SK-N-SH (cell line): Measurements from ENCODE around the gene NISCH. TPM values are rescaled to one million over a fixed set of nuclear protein-coding genes. Genes with fewer than 3 reads are reported as not detected.
A peak's percentile ranks its signal among the peaks of the same experiment; 100 is the strongest.

Experiments
- CTCF ChIA-PET: fragments of 300-600, 350-600 bp; formaldehyde crosslinking; extraction: SDS; loops from one replicate; lab custom pipeline; 2021; lab: Yijun Ruan, JAX
- POLR2A ChIA-PET: fragments of 350-600 bp; sonication (Branson Sonifier 250); formaldehyde crosslinking; extraction: SDS; loops from one replicate; lab custom pipeline; 2020; ENCODE audit warnings: antibody characterized with exemption, inconsistent platforms; lab: Yijun Ruan, JAX
- DNase-seq: peaks from one replicate; pipeline ENCODE4 v3.0.0; 2012
- H2AFZ ChIP-seq: fragments of 200-600 bp; sonication (generic); 2 replicates; pipeline ENCODE4 v1.8.1; 2016; ENCODE audit warnings: antibody characterized with exemption, mild to moderate bottlenecking, low read depth
- H3F3A ChIP-seq: fragments of 200-600 bp; sonication (generic); replicated peaks from 2 replicates; pipeline ENCODE3; 2016; ENCODE audit warnings: antibody characterized with exemption, mild to moderate bottlenecking; ENCODE audit not compliant: insufficient read depth
- H3K27ac ChIP-seq, 2 experiments: fragments of 200-500 bp in 1 of 2; fragments of 200-600 bp in 1 of 2; sonication (Bioruptor generic) in 1 of 2; sonication (generic), shearing (Covaris generic) in 1 of 2; 2 replicates each; pipeline versions ENCODE4 v1.5.1 to v1.6.1; 2014 to 2016; ENCODE audit warnings: low read depth in 2 of 2, inconsistent platforms in 1 of 2, low read length in 1 of 2, mild to moderate bottlenecking in 1 of 2, mixed read lengths in 1 of 2
- H3K27me3 ChIP-seq: fragments of 200-600 bp; sonication (generic), shearing (Covaris generic); 2 replicates; pipeline ENCODE4 v1.6.1; 2016; ENCODE audit warnings: mixed run types; ENCODE audit not compliant: insufficient read depth
- H3K36me3 ChIP-seq, 2 experiments: fragments of 200-500 bp in 1 of 2; fragments of 200-600 bp in 1 of 2; sonication (Bioruptor generic) in 1 of 2; sonication (generic) in 1 of 2; replicated peaks in 1 of 2; 2 replicates each; pipeline versions ENCODE3 to v1.5.1; 2014 to 2016; ENCODE audit warnings: low read length in 1 of 2, mild to moderate bottlenecking in 1 of 2; ENCODE audit not compliant: insufficient read depth in 2 of 2, control insufficient read depth in 1 of 2
- H3K4me1 ChIP-seq, 2 experiments: fragments of 200-500 bp in 1 of 2; fragments of 200-600 bp in 1 of 2; sonication (Bioruptor generic) in 1 of 2; sonication (generic), shearing (Covaris generic) in 1 of 2; 2 replicates each; pipeline versions ENCODE4 v1.5.1 to v1.6.1; 2014 to 2016; ENCODE audit warnings: low read depth in 1 of 2, low read length in 1 of 2, mixed run types in 1 of 2; ENCODE audit not compliant: insufficient read depth in 2 of 2, control insufficient read depth in 1 of 2
- H3K4me2 ChIP-seq: fragments of 200-600 bp; sonication (generic), shearing (Covaris generic); 2 replicates; pipeline ENCODE4 v1.6.1; 2017; ENCODE audit warnings: mixed run types
- H3K4me3 ChIP-seq, 2 experiments: fragments of 200-500 bp in 1 of 2; fragments of 200-600 bp in 1 of 2; sonication (Bioruptor generic) in 1 of 2; sonication (generic), shearing (Covaris generic) in 1 of 2; 2 replicates each; pipeline versions ENCODE4 v1.5.1 to v1.8.1; 2014 to 2016; ENCODE audit warnings: low read depth in 2 of 2, inconsistent platforms in 1 of 2, low read length in 1 of 2, mild to moderate bottlenecking in 1 of 2, mixed read lengths in 1 of 2, moderate library complexity in 1 of 2
- H3K79me2 ChIP-seq: fragments of 200-600 bp; sonication (generic); 2 replicates; pipeline ENCODE4 v1.8.1; 2017; ENCODE audit warnings: mild to moderate bottlenecking; ENCODE audit not compliant: insufficient read depth
- H3K9ac ChIP-seq: fragments of 200-600 bp; sonication (generic); 2 replicates; pipeline ENCODE4 v1.6.1; 2017; ENCODE audit warnings: mixed run types
- H3K9me2 ChIP-seq: fragments of 200-600 bp; sonication (generic); 2 replicates; pipeline ENCODE4 v1.6.1; 2017; ENCODE audit warnings: mixed run types
- H3K9me3 ChIP-seq: fragments of 200-600 bp; sonication (generic); 2 replicates; pipeline ENCODE4 v1.6.1; 2017; ENCODE audit warnings: mixed run types, mild to moderate bottlenecking, moderate library complexity
- H4K20me1 ChIP-seq: fragments of 200-600 bp; sonication (generic); 2 replicates; pipeline ENCODE4 v1.6.1; 2017; ENCODE audit warnings: mild to moderate bottlenecking, mixed run types; ENCODE audit not compliant: insufficient read depth
- CHD2 ChIP-seq: fragments of 150-350 bp; IDR thresholded peaks from 2 replicates; pipeline ENCODE4 v1.6.1; 2018; ENCODE audit warnings: low read length; ENCODE audit not compliant: partially characterized antibody
- EP300 ChIP-seq, 2 experiments: IDR thresholded peaks; 2 replicates each; pipeline versions ENCODE4 v1.4.0 to v1.6.1; 2012; ENCODE audit warnings: borderline replicate concordance in 1 of 2, low read depth in 1 of 2, low read length in 1 of 2
- FOSL2 ChIP-seq: IDR thresholded peaks from 2 replicates; pipeline ENCODE4 v1.4.0; 2012; ENCODE audit warnings: low read depth, mild to moderate bottlenecking, moderate library complexity, borderline replicate concordance
- FOXJ3 ChIP-seq: sonication (generic); formaldehyde crosslinking; IDR thresholded peaks from 2 replicates; pipeline ENCODE4 v1.5.1; 2020; ENCODE audit warnings: mild to moderate bottlenecking, missing genetic modification reagents
- FOXM1 ChIP-seq: IDR thresholded peaks from 2 replicates; pipeline ENCODE4 v1.4.0; 2012; ENCODE audit warnings: low read depth, mild to moderate bottlenecking
- GABPA ChIP-seq: IDR thresholded peaks from 2 replicates; pipeline ENCODE4 v1.4.0; 2012; ENCODE audit warnings: low read depth, mild to moderate bottlenecking
- JUND ChIP-seq: IDR thresholded peaks from 2 replicates; pipeline ENCODE4 v1.4.0; 2012
- MEF2A ChIP-seq: IDR thresholded peaks from 2 replicates; pipeline ENCODE4 v1.4.0; 2012; ENCODE audit warnings: low read depth, borderline replicate concordance
- MXI1 ChIP-seq: IDR thresholded peaks from 2 replicates; pipeline ENCODE4 v1.6.1; 2012; ENCODE audit warnings: mild to moderate bottlenecking, low read depth, low read length, improper control_type of control experiment
- NFIC ChIP-seq: IDR thresholded peaks from 2 replicates; pipeline ENCODE4 v1.4.0; 2012; ENCODE audit warnings: borderline replicate concordance
- POLR2AphosphoS5 ChIP-seq: IDR thresholded peaks from 2 replicates; pipeline ENCODE4 v1.6.1; 2012; ENCODE audit warnings: low read depth, low read length
- RFX5 ChIP-seq: IDR thresholded peaks from 2 replicates; pipeline ENCODE4 v1.6.1; 2012; ENCODE audit warnings: mild to moderate bottlenecking, improper control_type of control experiment, low read length
- RXRA ChIP-seq: IDR thresholded peaks from 2 replicates; pipeline ENCODE4 v1.4.0; 2012; ENCODE audit warnings: low read depth, mild to moderate bottlenecking, borderline replicate concordance
- SIN3A ChIP-seq: IDR thresholded peaks from 2 replicates; pipeline ENCODE4 v1.6.1; 2012; ENCODE audit warnings: low read depth, mild to moderate bottlenecking, low read length, moderate library complexity, borderline replicate concordance
- SMC3 ChIP-seq: IDR thresholded peaks from 2 replicates; pipeline ENCODE4 v1.6.1; 2012; ENCODE audit warnings: low read depth, low read length, improper control_type of control experiment
- TCF12 ChIP-seq: IDR thresholded peaks from 2 replicates; pipeline ENCODE4 v1.4.0; 2012
- YY1 ChIP-seq: IDR thresholded peaks from 2 replicates; pipeline ENCODE4 v1.4.0; 2012; ENCODE audit warnings: low read depth, mild to moderate bottlenecking
- ZBTB33 ChIP-seq: IDR thresholded peaks from 2 replicates; pipeline ENCODE4 v1.4.0; 2012; ENCODE audit warnings: low read depth, borderline replicate concordance
- WGBS: methylation state at CpG from one replicate; pipeline ENCODE4 v1.1.6; 2017; ENCODE audit warnings: low lambda C conversion rate; 5-methylcytosine and 5-hydroxymethylcytosine counted together
- polyA plus RNA-seq, 3 experiments: library from polyadenylated mRNA; depleted of rRNA; stranded (reverse); fragments of >200 nt; gene quantifications; 2 replicates each; pipeline ENCODE4 v1.2.3, GENCODE V29; 2012
- TF ChIP-seq, protein P1 (sequence below): fragments of 200-600 bp; sonication (generic); IDR thresholded peaks from 2 replicates; pipeline ENCODE4 v1.6.1; 2017; ENCODE audit warnings: antibody characterized with exemption, mild to moderate bottlenecking, moderate library complexity
- TF ChIP-seq, protein P2 (sequence below): fragments of 150-350 bp; IDR thresholded peaks from 2 replicates; pipeline ENCODE4 v1.6.1; 2016; ENCODE audit warnings: mild to moderate bottlenecking, low read depth, low read length

Gene NISCH
- polyA plus RNA-seq, 1 of the 3 experiments (the other 2 are of a cell fraction) = 77.5 TPM

- no peaks in the 10 kb centered on the region for H3K9me3 ChIP-seq
- no peak for TF ChIP-seq SMC3
- no peak for TF ChIP-seq POLR2AphosphoS5
- TF ChIP-seq CHD2 = no peak
- TF ChIP-seq, protein P1, sequence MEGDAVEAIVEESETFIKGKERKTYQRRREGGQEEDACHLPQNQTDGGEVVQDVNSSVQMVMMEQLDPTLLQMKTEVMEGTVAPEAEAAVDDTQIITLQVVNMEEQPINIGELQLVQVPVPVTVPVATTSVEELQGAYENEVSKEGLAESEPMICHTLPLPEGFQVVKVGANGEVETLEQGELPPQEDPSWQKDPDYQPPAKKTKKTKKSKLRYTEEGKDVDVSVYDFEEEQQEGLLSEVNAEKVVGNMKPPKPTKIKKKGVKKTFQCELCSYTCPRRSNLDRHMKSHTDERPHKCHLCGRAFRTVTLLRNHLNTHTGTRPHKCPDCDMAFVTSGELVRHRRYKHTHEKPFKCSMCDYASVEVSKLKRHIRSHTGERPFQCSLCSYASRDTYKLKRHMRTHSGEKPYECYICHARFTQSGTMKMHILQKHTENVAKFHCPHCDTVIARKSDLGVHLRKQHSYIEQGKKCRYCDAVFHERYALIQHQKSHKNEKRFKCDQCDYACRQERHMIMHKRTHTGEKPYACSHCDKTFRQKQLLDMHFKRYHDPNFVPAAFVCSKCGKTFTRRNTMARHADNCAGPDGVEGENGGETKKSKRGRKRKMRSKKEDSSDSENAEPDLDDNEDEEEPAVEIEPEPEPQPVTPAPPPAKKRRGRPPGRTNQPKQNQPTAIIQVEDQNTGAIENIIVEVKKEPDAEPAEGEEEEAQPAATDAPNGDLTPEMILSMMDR = peak; percentile 57
- no peak for TF ChIP-seq NFIC
- no peak for TF ChIP-seq FOSL2
- TF ChIP-seq JUND = no peak
- H3K4me2 ChIP-seq = no peak overlapping the region
- no peak overlapping the region for H2AFZ ChIP-seq
- no peaks in the 10 kb centered on the region for H3F3A ChIP-seq
- H3K9ac ChIP-seq = no peak overlapping the region
- H3K4me1 ChIP-seq = peaks cover 0 to 51% of the 10 kb centered on the region in 2 experiments; a peak in 1 of 4 replicates
- H3K4me3 ChIP-seq = no peak overlapping the region
- peaks cover 24 to 66% of the 10 kb centered on the region in 2 experiments for H3K36me3 ChIP-seq
- H3K9me2 ChIP-seq = no peaks in the 10 kb centered on the region
- peak; percentile 72 for DNase-seq
- no peaks in the 10 kb centered on the region for H3K79me2 ChIP-seq
- ChIA-PET POLR2A (no interaction called here), CTCF (interaction anchor here (0.6 to 2.8 kb wide), 8 partner anchors 8 to 70 kb away, joined by 3 to 13 read pairs (median 4); partner anchors contain the start of genes SEMA3G and STAB1)
- WGBS = 96% methylated on average over 19 of the region's 23 CpGs
- H4K20me1 ChIP-seq = no peaks in the 10 kb centered on the region
- H3K27me3 ChIP-seq = no peaks in the 10 kb centered on the region
- H3K27ac ChIP-seq = peak overlapping the region in 1 of 2 experiments; percentile 83; a peak in 2 of 4 replicates
Observed at GRCh38 chr3:52481819-52482521, 26.6 kb downstream of the NISCH start.

- peaks cover 20 to 64% of the 10 kb centered on the region in 2 experiments for H3K36me3 ChIP-seq
- peak overlapping the region; percentile 48 to 83; a peak in 3 of 4 replicates for H3K27ac ChIP-seq
- CTCF ChIA-PET = interaction anchor here (0.7 to 2.8 kb wide), 4 partner anchors 8 to 37 kb away, joined by 3 to 13 read pairs (median 6); partner anchors contain the start of genes SEMA3G and STAB1
Observed at GRCh38 chr3:52483081-52483480, 27.7 kb downstream of the NISCH start.

More at GRCh38 chr3:52483081-52483480, 27.7 kb downstream of the NISCH start:
- H2AFZ ChIP-seq = no peak overlapping the region
- no peaks in the 10 kb centered on the region for H3K79me2 ChIP-seq
- TF ChIP-seq YY1 (no peak), FOXM1 (no peak), MXI1 (no peak), FOSL2 (no peak), SIN3A (no peak), RXRA (no peak), RFX5 (no peak), MEF2A (no peak), TCF12 (no peak), ZBTB33 (no peak), EP300 (IDR thresholded peaks at IDR 0.05; ENCODE audit: borderline replicate concordance in 1 of 2, low read depth in 1 of 2, low read length in 1 of 2) (no peak), GABPA (no peak), FOXJ3 (no peak), POLR2AphosphoS5 (no peak)
- TF ChIP-seq, protein P2, sequence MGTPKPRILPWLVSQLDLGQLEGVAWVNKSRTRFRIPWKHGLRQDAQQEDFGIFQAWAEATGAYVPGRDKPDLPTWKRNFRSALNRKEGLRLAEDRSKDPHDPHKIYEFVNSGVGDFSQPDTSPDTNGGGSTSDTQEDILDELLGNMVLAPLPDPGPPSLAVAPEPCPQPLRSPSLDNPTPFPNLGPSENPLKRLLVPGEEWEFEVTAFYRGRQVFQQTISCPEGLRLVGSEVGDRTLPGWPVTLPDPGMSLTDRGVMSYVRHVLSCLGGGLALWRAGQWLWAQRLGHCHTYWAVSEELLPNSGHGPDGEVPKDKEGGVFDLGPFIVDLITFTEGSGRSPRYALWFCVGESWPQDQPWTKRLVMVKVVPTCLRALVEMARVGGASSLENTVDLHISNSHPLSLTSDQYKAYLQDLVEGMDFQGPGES = no peak
- DNase-seq = no peak
- no peaks in the 10 kb centered on the region for H4K20me1 ChIP-seq
- peaks cover 0 to 51% of the 10 kb centered on the region in 2 experiments; a peak in 1 of 4 replicates for H3K4me1 ChIP-seq
- H3F3A ChIP-seq = no peaks in the 10 kb centered on the region
- no peaks in the 10 kb centered on the region for H3K27me3 ChIP-seq
- H3K9me2 ChIP-seq = no peaks in the 10 kb centered on the region
- POLR2A ChIA-PET = no interaction called here
- no peak overlapping the region; the same call in 1 of the 2 replicates for H3K4me2 ChIP-seq
- no peak overlapping the region for H3K9ac ChIP-seq
- no peaks in the 10 kb centered on the region for H3K9me3 ChIP-seq
- H3K4me3 ChIP-seq = no peak overlapping the region
- 89% methylated on average over 14 of the region's 14 CpGs for WGBS
